KOPT-K1 (cell line): ENCODE results near the gene TEX261.

ENCODE experiments used
- H3K27ac ChIP-seq: fragments of 200-600 bp; sonication (generic); 2 replicates; pipeline ENCODE4 v1.5.1; 2016; ENCODE audit warnings: antibody characterized with exemption, mild to moderate bottlenecking, low read depth, low read length; ENCODE audit not compliant: poor library complexity, severe bottlenecking
- H3K36me3 ChIP-seq: fragments of 200-600 bp; sonication (generic); 2 replicates; pipeline ENCODE4 v1.5.1; 2017; ENCODE audit warnings: antibody characterized with exemption, mild to moderate bottlenecking, low read length, moderate library complexity; ENCODE audit not compliant: insufficient read depth
- H3K9me3 ChIP-seq: fragments of 200-600 bp; sonication (generic); 2 replicates; pipeline ENCODE4 v1.5.1; 2017; ENCODE audit warnings: antibody characterized with exemption, low read length, mild to moderate bottlenecking; ENCODE audit not compliant: insufficient read depth, poor library complexity, severe bottlenecking

Gene TEX261

DNA sequence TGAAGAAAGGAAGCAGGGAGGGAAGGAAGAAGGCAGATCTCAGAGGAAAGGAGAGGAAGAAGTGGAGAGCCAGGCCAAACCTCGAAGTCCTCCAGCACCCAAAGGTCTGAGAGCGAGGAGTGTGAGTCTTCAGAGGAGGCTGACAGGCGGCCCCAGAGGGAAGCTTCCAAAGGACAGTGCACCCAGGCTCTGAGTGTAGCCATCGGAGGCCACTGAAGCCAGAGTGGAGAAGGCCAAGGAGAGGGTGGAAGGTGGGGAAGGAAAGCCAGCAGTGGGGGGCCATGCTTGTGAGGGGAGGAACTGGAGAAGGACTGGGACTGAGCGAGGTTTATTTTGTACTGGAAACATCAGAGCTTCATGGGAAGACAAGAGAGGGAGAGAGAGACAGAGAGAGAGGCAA, 53.0 kb downstream of the TEX261 start:
- Histone ChIP-seq H3K36me3 (no peaks in the 10 kb centered on the region), H3K27ac (no peak overlapping the region), H3K9me3 (no peaks in the 10 kb centered on the region)

DNA sequence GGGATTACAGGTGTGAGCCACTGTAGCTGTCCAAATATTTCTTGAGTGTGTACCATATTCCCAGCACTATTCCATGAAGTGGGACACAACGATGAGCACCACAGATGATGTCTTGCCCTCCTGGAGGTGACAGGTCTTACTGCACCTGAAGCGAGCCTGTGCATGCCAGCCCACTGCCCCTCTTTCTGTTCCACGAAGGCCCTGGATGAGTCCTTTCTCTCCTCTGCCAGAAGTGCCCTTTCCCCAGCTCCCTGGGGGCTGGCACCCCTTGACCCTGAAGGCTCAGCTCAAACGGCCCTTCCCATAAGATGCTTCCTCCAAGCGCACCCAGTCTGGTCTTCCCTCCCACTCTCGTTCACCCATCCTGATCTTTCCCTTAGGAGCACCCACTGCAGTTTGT, 53.5 kb downstream of the TEX261 start:
- no peaks in the 10 kb centered on the region for H3K9me3 ChIP-seq

DNA sequence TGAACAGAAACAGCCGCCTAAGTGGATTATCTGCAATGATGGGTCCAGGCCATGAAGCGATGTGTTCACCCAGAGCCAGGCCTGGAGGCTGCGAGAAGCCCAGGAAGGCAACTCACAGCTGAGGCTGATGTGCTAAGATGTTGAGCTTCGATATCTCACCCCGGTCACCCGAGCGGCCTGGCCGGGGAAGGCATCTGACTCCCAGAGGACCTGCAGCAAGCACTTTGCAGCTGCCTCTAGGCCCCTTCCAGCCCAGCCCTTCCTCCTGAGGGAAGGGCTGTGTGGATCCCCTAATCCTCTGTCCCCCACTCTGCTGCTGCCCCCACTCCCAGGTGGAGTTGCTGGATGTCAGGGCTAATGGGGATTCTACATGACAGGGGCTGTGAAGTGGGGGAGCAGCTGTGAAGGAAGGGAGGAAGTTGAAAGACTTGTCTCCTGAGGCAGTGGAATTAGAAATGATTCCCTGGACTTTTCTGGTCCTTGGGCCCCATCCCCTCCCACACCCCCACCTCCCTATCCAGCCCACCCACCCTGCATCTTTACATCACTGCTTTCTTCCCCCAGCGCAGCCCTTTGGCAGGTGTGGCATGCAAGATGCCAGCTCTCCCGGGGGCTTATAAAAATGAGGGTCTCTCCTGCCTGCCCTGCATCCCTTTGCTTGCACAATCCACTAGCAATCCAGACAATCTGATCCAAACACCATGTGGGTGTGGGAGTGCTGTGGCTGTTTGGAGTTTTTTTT, 54.7 kb downstream of the TEX261 start:
- no peaks in the 10 kb centered on the region for H3K9me3 ChIP-seq
- H3K36me3 ChIP-seq = no peaks in the 10 kb centered on the region
- no peak overlapping the region for H3K27ac ChIP-seq

More for the DNA sequence above, 53.5 kb downstream of the TEX261 start:
- Histone ChIP-seq H3K27ac (no peak overlapping the region), H3K36me3 (no peaks in the 10 kb centered on the region)

DNA sequence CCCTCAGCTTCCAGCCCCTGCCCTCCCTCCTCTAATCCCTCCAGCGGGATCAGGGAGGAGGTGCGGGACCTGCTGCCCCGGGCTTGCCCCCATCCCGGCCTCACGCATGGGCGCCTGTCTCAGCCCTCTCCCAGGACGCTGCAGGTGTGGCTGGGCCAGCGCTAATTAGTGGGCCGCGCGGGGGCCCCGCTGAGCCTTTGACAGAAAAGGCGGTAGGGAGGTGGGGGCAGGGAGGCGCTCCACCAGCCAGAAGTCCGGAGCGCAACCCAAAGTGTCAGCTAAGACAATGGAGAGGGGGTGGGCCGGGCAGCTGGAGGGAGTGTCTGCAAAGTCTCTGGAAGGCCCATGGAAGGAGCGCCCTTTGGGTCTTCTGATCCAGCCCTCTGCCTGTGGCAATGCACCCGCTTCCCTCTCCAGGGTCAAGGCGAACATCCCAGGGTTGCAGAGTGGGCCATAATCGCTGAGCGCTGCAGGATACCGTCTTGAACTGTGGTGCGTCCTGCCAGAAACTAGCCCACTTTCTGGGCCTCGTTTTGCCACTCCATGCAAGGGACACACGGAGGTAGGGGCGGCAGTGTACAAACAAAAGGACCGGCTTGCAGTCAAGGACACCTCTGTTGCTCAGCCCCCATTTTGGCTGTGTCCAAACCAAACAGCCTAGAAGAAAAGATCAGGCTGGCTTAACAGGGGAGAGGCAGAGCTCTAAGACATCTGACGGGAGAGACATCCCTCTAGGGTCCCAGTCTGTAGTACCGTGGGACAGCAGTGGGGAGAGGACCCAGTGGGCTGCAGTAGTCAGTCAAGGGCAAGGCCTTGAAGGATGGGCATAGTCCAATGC, 55.5 kb downstream of the TEX261 start:
- Histone ChIP-seq H3K9me3 (no peaks in the 10 kb centered on the region), H3K36me3 (no peaks in the 10 kb centered on the region), H3K27ac (no peak overlapping the region)

DNA sequence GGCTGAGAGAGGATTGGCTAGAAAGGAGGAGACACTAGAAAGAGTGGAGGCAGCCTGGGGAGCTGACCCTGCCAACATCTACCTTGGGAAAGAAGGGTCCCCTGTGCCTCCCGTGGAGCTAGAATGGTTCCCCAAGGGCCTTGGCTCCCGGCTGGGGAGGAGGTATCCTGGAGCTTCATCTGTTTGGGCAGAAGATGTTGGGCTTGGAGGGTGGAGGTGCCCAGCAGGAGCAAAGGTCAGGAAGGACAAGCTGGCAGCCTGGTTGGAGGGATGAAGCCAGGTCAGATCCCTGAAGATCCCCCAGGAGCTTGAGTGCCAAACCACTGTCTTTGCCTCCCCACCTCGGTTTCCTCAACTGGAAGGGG, 56.1 kb downstream of the TEX261 start:
- Histone ChIP-seq H3K27ac (no peak overlapping the region), H3K9me3 (no peaks in the 10 kb centered on the region), H3K36me3 (no peaks in the 10 kb centered on the region)

DNA sequence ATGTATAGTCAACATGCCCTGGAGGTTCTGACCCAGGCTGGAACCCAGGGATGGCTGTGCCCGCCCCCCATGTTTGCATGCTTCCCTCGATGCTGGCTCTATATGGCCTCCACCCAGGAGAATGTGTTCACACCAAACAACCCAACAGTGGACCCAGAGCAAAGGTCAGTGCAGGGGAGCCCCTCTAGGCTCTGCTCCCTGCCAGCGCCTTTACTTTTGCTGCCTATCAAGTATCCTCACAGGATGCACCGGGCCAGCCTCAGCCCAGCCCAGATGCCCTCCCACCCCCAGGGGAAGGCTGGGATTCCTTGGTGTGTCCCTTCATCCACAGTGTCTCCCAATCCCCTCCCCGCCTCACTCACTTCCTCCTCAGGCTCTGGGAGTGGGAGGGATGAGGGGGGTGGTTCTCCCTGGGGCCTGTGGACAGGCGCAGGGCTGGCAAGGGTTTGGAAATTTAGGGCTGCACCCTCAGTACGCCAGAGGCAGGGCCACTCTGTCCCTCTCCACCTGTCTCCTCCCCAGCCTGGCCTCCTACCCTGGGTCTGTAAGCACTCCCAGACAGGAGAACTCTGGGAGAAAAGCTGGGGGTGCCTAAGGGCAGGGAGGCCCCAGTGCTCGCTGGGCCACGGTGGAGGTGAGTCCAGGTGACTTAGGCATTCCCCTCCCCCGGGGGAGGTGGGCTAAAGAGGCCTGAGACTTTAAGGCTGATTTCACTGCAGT, 56.6 kb downstream of the TEX261 start:
- Histone ChIP-seq H3K27ac (no peak overlapping the region), H3K9me3 (no peaks in the 10 kb centered on the region), H3K36me3 (no peaks in the 10 kb centered on the region)

DNA sequence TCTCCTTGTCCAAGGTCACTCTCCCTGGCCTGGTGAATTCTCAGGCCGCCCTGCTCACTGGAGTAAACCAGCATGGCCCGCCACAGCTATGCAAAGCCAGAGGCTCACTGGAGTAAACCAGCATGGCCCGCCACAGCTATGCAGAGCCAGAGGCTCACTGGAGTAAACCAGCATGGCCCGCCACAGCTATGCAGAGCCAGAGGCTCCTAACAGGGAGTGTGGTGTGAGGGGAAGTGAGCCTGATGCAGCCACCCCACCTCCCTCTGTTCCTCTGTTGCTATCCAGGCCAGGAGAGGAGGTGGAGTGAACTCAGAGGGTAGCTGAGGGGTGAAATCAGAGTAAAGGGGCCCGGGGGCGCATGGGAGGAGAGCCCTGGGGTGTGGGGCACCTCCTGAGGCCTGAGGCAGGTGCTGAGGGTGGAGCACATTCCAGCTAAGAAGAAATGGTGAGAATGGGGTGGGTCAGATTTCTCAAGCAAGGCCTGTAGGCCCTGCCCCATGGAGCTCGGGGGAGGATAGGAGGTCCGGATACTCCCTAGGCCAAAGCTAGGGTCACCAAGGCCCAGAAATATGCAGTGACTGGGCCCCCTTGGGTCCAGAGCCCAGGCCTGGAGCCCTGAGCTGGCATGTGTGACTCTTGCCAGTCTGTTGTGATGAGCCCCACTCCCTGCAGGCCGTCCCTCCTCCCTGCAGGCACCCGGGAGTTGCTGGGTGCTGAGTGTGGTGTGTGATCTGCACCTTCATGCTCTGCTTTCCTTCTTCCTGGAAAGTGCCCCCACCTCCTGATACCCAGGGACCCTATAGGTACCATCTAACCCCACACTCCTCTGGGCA, 57.5 kb downstream of the TEX261 start:
- Histone ChIP-seq H3K27ac (no peak overlapping the region), H3K9me3 (no peaks in the 10 kb centered on the region)

DNA sequence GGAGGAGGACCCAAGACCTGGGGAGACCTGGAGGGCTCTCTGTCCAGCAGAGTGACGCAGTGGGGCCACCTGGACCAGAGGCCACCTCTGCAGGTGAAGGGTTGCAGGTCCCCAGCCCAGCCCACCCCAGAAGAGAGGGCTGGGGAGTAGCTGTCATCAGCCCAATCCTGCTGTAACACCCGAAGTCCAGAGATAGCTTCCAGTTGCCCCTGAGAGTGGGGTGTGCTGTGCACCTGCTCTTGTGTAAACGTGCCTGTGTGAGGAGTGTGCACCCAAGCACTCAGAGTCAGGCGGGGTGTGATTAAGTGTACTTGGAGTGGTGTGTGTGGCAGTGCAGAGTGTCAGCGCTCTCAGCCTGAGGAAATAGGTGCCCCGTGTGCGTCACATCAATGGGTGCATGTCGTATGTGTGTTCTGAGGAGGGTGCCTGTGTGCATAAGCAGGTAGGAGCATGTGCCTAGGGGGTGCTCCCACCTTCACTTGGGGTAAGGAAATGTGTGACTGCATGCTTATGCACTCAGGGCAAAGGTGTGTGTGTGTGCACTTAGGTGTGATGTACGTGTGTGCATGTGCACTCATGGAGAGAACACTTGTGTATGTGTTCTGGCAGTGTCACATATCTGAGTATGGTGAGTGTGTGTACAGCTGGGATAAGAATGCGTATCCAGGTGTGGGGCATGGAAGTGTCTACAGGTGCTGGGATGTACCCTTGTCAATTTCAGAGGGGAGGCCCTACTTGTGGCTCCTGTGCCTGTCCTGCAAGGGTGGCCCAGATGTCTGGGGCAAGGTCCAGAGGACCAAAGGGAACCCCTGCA, 58.3 kb downstream of the TEX261 start:
- Histone ChIP-seq H3K9me3 (no peaks in the 10 kb centered on the region), H3K36me3 (no peaks in the 10 kb centered on the region), H3K27ac (no peak overlapping the region)

More for the DNA sequence above, 57.5 kb downstream of the TEX261 start:
- no peaks in the 10 kb centered on the region for H3K36me3 ChIP-seq
